H1 (cell line): ENCODE measurements around the gene DAPK1.

ENCODE experiments used
- CEBPB ChIP-seq: IDR thresholded peaks from 2 replicates; pipeline ENCODE4 v1.6.1; 2012; ENCODE audit warnings: low read depth, low read length
- CTCF ChIP-seq, 3 experiments: IDR thresholded peaks; 1 replicate in 2 of 3; 2 replicates in 1 of 3; pipeline versions ENCODE4 v1.5.1 to v1.6.1; 2011; ENCODE audit warnings: low read length in 3 of 3, mild to moderate bottlenecking in 3 of 3, inconsistent platforms in 2 of 3, low read depth in 1 of 3, moderate library complexity in 1 of 3; ENCODE audit not compliant: insufficient read depth in 1 of 3; ENCODE audit errors: control extremely low read depth in 1 of 3
- JUN ChIP-seq: IDR thresholded peaks from 2 replicates; pipeline ENCODE4 v1.6.1; 2011; ENCODE audit warnings: low read depth, mild to moderate bottlenecking, improper control_type of control experiment, low read length
- KDM5A ChIP-seq: fragments of 200-600 bp; IDR thresholded peaks from 2 replicates; pipeline ENCODE4 v1.7.1; 2012; ENCODE audit warnings: mild to moderate bottlenecking, low read length, inconsistent platforms, mixed read lengths
- RBBP5 ChIP-seq: IDR thresholded peaks from 2 replicates; pipeline ENCODE4 v1.7.1; 2012; ENCODE audit warnings: low read depth, mild to moderate bottlenecking, inconsistent platforms, low read length, moderate library complexity, borderline replicate concordance
- TEAD4 ChIP-seq: IDR thresholded peaks from 2 replicates; pipeline ENCODE4 v1.6.1; 2012; ENCODE audit warnings: low read depth, low read length, inconsistent platforms, mixed read lengths

- TF ChIP-seq CTCF (IDR thresholded peaks at IDR 0.05; ENCODE audit: control extremely low read depth in 1 of 3, insufficient read depth in 1 of 3, low read depth in 1 of 3, low read length in 3 of 3) (no peak), KDM5A (no peak), RBBP5 (no peak), CEBPB (no peak), TEAD4 (no peak), JUN (no peak)
Measured at GRCh38 chr9:87546704-87547103, 49.0 kb downstream of the DAPK1 start.
